ENCODE data around the gene TBC1D2B. TPM values are rescaled to one million over a fixed set of nuclear protein-coding genes. Genes with fewer than 3 reads are reported as not detected.
A peak's percentile ranks its signal among the peaks of the same experiment; 100 is the strongest.
"Not testable (repeated sequence)": the region's sequence is repeated elsewhere in the genome, so short reads cannot be mapped to it uniquely, and the experiment has no call there.

The TBC1D2B gene
- total RNA-seq, 1 donor from 2014 or later: 50.4 TPM

DNA sequence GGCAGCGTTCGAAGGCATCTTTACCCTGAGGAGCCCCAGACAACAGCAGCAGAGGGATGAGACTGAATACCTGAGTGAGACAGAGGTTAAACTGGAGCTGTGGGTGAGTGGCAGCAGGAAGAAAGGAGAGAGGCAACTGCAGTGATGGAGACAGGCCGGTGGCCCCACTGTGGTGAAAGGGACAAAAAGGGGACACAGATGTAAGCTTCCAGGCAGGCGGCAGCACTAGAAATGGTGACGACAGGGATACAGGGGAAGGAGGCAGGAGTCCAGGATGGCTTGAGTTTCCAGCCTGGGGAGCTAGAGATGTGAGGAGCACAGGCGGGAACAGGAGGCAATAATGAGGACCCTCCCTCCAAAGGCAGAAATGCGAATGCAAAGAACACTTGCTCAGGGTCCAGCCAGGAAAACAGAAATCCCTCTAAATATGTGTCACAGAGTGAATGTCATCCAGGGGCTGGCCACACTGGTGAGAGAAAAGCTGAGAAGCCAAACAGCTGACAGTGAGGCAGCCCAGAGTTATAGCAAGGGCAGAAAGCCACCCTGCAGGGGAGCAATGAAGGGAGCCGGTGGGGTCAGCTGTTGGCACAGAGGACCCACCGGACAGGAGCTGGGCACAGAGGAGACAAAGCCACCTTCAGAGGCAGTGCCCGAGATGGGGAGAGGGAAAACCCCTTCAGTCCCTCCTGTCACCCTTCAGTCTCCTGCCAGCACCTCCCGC is 70.1 kb downstream of the TBC1D2B start:
- ATAC-seq (no peak), DNase-seq (ENCODE audit: low spot score) (no peak)

DNA sequence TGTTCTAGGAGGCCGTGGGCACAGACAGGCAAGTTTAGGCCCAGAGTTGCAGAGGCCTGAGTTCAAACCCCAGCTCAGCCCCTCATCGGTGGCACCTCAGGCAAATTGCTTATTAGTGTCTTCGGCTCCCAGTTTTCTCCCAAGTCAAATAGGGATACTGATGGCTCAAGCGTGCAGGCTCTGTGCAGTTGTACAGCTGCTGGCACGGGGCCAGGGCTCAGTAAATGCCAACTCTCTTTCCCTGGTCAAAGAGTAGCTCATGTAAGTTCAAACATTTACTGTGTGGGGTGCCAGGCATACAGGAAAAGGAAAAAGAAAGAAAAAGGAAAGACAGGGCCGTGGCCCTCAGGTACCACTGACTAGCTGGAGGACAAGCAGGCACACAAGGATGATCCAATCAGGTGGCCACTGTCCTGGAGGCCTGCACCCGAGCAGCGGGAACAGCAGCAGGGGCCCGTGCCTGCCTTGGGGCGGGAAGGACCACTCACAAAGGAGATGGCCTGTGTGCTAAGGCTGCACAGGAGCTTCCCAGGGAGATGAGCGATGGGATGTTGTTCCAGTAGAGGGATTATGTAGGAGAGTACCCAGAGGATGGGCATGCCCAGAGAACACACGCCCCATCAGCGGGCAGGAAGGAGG is 70.8 kb downstream of the TBC1D2B start:
- ATAC-seq (peak; percentile 29), DNase-seq (ENCODE audit: low spot score) (peak; percentile 94)

GRCh38 chr15:78004919-78005634 is 72.4 kb downstream of the TBC1D2B start:
- peak; percentile 92 for DNase-seq (ENCODE audit: low spot score)
- ATAC-seq: peak; percentile 42

- ATAC-seq (peak; percentile 6), DNase-seq (ENCODE audit: low spot score) (peak; percentile 69)
Measured at GRCh38 chr15:78004222-78004727, 73.2 kb downstream of the TBC1D2B start.

GRCh38 chr15:78003539-78004008 is 73.9 kb downstream of the TBC1D2B start:
- DNase-seq (ENCODE audit: low spot score) (peak; percentile 88), ATAC-seq (peak; percentile 24)

DNA sequence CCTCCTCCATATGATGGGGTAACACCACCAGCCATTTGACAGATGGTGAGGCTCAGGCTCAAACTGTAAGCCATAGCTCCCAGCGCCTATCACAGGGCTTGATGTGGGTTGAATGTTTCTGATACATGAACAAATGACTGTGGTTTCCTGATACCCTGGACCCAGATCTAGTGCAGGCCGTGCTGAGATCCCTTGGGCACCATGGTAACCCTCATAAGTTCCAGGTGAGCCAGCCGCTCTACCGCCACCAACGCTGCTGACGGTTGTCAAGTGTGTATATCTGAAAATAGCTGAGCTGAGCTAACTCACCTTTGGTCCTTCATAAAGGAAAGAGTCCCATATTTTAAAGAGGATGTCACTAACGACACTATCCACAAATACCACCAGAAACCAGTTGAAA is 74.5 kb downstream of the TBC1D2B start:
- ATAC-seq (no peak), DNase-seq (ENCODE audit: low spot score) (no peak)

DNA sequence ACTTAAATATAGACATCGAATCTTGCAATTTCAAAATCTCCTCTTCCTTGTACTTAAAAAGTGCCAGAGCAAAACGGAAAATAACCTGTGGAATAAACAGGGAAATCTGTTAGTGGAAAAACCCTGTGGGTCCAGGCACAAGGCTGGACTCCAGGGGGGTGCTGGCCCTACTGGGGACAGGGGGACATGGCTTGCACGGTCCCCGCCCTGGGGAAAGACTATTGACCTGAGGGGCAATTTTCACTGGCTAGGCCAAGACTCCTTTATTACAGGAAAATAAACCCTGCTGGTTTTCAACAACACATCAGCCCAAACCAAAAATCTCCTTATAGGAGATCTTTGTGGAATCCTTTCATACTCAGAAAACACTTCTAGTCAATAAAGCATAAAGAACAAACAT is 75.9 kb downstream of the TBC1D2B start:
- ATAC-seq (no peak), DNase-seq (ENCODE audit: low spot score) (no peak)

- ATAC-seq: peak; percentile 7
Measured at GRCh38 chr15:78000927-78001249, 76.6 kb downstream of the TBC1D2B start.

DNA sequence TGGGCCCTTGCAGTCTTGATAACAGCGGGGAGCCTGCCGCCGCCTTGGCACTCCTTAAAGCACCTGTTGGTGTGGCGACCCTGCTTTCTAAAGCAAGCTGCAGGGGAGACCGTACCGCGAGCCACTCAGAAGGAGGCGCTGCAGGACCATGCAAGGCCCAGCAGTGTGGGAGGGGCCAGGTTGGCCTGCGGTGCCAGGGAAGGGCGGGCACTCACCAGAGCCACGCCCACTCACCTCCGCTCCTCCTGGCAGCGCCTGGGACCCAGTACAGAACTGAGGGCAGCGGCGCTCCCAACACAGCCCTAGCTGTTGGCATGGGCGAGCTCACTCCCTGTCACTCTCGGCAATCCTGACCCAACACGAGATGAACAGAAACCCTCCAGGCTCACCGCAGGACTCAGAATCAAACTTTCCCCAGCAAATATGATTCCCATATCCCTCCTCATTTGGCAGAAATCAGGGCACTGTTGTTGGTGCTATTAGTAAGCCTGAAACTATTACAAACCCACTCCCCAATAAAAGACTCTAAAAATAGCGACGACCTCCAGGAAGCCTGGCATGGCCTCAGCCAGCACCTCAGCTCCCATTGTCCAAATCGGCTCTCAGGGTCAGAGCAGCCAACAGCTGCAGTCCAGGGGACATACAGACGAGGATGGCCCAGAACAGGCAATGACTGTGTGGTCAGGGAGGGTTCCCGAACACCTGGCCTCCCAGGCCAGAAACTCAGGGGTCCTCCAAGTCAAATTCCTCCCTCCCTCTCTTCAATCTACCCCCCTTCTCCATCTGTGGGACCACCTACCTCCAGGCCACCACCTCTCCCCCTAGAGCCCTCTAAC is 77.2 kb downstream of the TBC1D2B start:
- DNase-seq (ENCODE audit: low spot score) (peak; percentile 96), ATAC-seq (peak; percentile 83)

More at GRCh38 chr15:78000927-78001249, 76.6 kb downstream of the TBC1D2B start:
- no peak for DNase-seq (ENCODE audit: low spot score)

GRCh38 chr15:77999486-77999885 is 78.0 kb downstream of the TBC1D2B start:
- ATAC-seq (no peak), DNase-seq (ENCODE audit: low spot score) (no peak)

GRCh38 chr15:77998592-77998991 is 78.9 kb downstream of the TBC1D2B start:
- ATAC-seq (no peak), DNase-seq (ENCODE audit: low spot score) (no peak)

DNA sequence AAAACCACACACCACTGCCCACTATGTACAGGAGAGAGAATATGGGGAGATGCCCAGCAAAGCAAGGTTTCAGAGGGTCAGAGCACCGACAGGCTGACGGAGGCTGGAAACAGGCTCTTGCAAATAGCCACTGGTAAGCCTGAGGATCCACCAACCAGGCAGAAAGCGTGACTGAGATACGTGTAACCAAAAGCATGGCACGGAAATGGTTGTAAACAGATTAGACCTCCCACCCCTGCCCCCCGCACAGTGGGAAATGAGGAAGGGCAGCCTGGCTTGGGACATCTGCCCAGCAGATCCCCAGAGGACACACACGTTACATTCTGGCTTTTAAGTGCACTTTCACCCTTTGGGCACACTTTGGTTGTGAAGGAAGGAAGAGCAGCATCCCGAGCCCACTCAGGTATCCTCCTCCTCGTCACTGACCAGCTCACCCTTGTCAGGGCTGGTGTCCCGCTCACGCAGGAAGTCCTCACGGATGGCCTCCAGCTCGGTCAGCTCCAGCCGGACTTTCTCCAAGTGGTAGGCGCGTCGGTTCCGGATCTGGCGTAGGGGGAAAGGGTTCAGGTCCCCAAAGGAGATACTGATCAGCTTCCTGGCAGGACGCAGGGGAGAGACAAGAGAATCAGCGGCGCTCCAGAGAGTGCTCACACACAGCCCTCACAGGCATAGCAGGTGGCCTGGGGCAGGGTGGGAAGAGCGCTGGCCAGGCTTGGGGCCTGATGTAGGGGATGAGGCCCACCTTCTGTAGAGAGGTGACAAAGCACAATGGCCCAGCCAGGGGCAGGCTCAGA is 79.6 kb downstream of the TBC1D2B start:
- ATAC-seq; DNase-seq (ENCODE audit: low spot score): not testable (repeated sequence)

DNA sequence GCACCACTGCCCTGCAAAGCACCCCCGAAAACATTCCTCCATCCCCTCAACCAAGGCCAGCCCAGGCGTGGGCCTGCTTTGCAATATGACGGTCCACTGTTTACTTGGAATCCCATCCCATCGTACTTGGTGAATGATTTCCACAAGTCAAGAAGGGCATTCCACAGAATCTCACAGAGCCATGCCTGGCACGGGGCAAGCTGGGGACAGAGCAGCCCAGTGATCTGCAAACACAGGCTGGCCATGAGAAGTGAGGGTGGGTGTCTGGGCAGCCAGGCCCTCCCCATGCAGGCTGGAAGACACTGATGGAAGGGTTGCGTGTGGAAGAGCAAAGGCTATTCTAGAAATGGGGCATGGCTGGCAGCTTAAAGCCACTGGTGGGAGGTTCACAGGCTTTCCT is 80.3 kb downstream of the TBC1D2B start:
- DNase-seq (ENCODE audit: low spot score); ATAC-seq: not testable (repeated sequence)

- not testable (repeated sequence) for ATAC-seq; DNase-seq (ENCODE audit: low spot score)
Measured at GRCh38 chr15:77996713-77997171, 80.8 kb downstream of the TBC1D2B start.

DNA sequence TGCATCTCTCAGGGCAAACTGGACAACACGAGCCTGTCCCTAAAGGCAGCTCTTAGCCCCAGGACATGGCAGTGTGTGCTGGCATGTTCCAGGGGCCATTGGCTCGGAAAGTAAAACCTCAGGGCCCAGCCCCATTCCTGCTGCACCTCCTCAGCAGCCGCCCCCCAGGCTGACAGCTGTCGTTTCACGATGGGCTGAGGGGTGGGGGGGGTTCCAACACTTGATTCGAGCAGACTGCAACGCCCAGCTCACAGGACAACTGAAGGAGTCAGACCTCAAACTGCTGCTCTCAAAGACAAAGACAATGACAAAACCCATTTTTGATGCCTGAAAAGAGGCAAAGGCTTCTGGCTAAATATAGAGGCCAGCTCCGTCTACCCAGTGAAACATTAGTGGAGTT is 81.3 kb downstream of the TBC1D2B start:
- not testable (repeated sequence) for DNase-seq (ENCODE audit: low spot score); ATAC-seq

- not testable (repeated sequence) for DNase-seq (ENCODE audit: low spot score); ATAC-seq
Measured at GRCh38 chr15:77995537-77995918, 82.0 kb downstream of the TBC1D2B start.

DNA sequence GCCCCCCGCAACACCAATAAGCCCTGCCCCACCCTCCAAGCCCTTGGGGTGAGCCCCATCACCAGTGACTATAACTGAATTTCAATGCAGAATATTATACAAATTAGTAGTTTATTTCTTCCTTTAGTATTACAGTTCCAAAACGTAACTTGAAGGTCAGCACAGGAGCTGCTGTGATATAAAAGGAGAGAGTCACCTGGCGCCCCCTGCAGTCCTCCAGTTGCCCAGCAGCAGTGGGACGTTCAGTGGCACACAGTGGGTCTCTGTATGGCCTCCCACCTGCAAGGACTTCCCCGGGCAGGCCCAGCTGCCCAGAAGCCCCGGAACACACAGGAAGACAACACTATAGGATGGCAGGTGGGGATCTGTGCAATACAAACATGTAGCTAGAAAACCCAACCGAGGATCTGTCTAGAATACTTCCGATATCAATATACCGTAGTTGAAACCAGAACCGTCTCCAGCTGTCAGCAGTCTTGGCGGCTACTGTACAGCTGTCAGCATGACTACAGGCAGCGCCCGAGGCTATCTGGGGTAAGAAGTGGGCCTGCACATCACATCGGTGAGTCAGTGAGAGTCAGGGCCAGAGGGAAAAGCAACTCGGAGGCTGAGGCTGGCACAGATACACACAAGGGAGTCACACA is 82.5 kb downstream of the TBC1D2B start:
- DNase-seq (ENCODE audit: low spot score); ATAC-seq: not testable (repeated sequence)

DNA sequence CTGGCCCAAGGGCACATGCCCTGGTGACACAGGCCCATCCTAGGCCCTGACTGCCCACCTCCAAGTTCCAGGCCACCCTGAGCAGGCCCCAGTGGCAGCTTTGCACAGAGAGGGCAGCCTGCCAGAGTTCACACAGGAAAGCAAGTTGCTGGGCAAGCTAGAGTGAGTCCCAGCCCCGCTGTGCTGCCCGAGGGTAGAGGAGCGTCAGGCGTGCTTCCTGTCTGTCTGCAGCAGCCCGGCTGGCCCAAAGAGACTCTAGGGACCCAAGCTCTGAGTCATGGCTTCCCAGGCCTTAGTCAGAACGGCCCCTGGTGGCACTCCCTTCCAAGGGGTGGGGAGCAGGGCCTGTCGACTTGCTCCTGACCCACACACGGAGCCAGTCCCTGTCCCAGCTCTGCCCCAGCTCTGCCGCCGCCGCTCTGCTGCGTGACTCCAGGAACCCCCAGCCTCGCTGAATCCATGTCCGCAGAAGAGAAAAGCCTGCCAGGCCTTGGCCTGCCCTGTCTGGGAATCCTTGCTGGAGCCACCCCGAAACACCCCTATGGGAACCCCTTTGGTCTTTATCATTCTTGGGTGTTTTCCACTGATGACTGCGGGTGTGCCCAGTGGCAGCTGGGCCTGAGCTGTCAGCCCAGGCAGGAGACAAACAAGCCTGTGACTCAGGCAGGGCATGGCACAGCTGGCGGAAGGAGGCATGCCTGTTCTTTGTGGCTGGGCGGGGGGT is 83.4 kb downstream of the TBC1D2B start:
- ATAC-seq: peak; percentile 21

More for the DNA sequence above, 83.4 kb downstream of the TBC1D2B start:
- DNase-seq (ENCODE audit: low spot score): not testable (repeated sequence)
